Fibroblast of mammary gland (primary cell): ENCODE data around the gene DSCAML1.

ENCODE experiments used
- DNase-seq: peaks from one replicate; pipeline ENCODE4 v3.0.0-alpha.2; 2010; ENCODE audit warnings: low read depth
- H3K4me3 ChIP-seq: 2 replicates; pipeline ENCODE4 v1.5.1; 2011; ENCODE audit warnings: low read depth, mild to moderate bottlenecking, low read length, moderate library complexity; ENCODE audit not compliant: control insufficient read depth
- TF ChIP-seq, protein P1 (sequence below): conservative IDR thresholded peaks from 2 replicates; pipeline ENCODE4 v1.5.1; 2011; ENCODE audit warnings: low read depth, low read length, inconsistent platforms; ENCODE audit not compliant: control insufficient read depth, insufficient read depth

Gene DSCAML1

DNA sequence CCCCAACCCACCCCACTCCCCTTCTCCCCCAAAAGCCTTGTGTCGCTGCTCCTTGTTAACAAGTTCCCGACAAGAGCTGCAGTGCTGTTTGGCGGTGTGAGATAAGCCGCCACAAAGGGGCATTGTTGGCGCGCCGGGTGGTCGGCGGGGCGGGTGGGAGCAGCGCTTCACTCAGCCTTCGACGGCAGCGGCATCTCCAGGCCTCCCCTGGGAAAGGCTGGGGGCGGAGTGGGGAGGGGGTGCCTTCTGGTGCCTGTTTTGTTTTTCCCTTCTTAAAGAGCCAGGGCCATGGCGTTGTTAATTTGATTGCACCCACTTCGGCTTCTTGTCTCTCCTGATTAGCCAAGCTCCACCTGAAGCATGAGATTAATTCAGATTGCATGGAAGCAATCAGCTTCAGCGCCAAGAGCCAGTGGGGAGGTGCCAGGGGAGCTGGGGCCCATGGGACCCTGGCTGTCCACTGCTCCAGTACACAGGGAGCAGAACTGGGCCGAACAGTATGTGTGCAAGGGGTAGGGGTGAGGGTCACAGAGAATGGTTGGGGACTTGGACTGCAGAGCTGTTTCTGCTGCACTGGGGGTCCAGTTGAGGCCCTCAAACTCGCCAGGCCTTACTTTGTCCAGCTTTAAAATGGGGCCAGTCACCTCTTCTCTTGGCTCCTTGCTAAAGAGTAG is 304.3 kb downstream of the DSCAML1 start:
- DNase-seq: no peak
- no peak overlapping the region for H3K4me3 ChIP-seq
- TF ChIP-seq, protein P1, sequence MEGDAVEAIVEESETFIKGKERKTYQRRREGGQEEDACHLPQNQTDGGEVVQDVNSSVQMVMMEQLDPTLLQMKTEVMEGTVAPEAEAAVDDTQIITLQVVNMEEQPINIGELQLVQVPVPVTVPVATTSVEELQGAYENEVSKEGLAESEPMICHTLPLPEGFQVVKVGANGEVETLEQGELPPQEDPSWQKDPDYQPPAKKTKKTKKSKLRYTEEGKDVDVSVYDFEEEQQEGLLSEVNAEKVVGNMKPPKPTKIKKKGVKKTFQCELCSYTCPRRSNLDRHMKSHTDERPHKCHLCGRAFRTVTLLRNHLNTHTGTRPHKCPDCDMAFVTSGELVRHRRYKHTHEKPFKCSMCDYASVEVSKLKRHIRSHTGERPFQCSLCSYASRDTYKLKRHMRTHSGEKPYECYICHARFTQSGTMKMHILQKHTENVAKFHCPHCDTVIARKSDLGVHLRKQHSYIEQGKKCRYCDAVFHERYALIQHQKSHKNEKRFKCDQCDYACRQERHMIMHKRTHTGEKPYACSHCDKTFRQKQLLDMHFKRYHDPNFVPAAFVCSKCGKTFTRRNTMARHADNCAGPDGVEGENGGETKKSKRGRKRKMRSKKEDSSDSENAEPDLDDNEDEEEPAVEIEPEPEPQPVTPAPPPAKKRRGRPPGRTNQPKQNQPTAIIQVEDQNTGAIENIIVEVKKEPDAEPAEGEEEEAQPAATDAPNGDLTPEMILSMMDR: no peak

DNA sequence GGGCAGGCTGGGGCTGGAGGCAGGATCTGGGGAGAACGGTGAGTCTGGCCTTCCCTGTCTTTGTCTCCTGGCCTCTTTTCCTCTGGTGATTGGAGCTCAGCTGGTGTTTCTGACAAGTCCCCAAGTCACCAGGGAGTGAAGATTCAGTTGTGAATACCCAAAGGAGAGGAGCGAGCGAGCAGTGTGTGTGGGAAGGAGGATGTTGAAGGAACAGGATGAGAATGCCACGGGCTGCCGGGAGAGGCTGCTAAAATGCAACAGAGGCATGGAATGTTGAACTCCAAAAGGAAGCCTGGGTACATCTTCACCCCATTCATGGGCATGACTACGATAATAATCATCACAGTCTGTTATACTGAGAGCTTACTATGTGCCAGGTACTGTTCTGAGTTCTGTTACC is 306.1 kb downstream of the DSCAML1 start:
- no peak for DNase-seq
- H3K4me3 ChIP-seq: no peak overlapping the region
- TF ChIP-seq, protein P1: no peak

DNA sequence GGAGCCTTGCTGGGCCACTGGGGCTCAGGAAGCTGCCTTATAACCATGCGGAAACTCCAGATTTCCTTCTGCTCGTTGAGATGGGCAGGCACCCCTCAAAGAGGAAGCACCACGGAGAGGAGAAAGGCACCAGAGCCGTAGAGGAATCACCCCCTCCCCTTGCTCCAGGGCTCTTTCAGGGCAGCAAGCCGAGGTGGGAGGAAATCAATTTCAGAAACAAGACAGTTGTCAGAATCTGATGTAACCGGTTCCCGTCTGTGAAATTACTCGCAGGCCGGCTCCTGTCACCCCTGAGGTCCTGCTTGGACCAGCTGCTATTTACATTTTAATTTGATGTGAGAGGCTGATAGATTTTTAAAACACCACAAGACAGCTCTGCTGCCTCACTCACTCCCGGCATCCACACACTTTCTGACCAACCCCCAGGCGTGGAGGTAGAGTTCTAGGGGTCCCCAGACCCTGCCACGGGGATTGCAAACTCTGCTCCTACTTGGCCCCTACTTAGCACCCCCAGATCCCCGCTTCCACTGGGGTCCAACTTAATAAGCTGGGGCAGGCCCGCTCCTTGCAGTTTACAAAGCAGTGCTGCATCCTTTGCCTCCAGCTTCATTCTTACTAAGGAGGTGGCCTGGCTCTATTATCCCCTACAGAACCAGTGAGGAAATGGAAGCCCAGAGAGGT is 306.9 kb downstream of the DSCAML1 start:
- no peak for DNase-seq

DNA sequence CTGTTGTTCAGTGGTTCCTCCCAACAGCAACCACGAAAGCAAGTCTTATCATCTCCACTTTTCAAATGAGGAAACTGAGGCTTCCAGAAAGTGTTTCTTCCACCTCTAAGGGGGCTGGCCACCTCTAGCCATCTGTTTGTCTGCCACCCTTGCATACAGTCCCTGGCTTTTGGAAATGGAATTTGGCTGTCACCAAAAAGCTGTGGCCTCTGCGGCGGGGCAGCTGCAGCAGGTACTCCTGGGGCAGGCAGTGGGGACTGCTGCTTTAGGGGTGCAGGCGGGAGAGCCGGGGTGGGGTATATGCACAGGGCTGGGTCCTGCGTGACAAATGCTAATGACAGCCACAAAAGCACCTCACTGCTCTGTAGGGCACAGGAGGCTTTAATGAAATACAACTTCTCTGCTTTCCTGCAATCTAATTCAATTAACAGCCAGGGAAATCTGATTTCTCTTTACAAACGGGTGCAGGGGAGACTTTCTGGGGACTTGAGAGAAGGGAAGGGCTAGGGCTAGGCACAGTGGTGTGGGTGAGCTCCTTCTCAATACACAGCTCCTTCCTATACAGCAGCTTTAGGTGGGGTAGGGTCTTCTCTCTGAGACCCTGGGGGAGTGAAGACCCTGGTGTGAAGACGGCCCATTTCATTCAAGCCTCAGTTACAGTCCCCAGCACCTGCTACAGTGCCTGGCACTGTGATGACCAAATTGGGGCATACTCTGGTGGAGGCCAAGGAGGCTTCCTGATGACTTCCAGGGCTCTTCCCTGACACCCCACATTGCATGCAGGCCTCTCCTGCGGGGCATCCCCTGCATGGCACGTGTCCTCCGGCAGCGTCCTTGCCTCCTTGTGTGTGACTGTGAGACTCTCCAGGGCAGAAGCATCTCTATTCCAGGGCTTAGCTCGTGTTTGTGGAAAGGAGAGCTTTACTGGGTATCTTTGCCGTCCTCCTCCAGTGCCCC is 307.7 kb downstream of the DSCAML1 start:
- TF ChIP-seq, protein P1: no peak
- no peak overlapping the region for H3K4me3 ChIP-seq
- DNase-seq: no peak

More for the DNA sequence above, 306.9 kb downstream of the DSCAML1 start:
- TF ChIP-seq, protein P1: no peak
- H3K4me3 ChIP-seq: no peak overlapping the region

DNA sequence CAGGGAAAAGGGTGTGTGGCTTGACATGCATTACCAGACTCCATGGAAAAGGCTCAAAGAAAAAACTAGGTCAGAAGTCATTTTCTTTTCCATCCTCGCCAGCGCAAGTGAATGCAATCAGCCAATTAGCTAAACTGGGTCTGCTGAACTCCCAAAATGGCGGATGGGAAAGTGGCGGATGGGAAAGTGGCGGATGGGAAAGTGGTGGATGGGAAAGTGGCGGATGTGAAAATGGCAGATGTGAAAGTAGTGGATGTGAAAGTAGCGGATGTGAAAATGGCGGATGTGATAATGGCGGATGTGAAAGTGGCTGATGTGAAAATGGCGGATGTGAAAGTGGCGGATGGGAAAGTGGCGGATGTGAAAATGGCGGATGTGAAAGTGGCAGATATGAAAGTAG is 311.0 kb downstream of the DSCAML1 start:
- no peak for DNase-seq
- TF ChIP-seq, protein P1: no peak
- no peak overlapping the region for H3K4me3 ChIP-seq

DNA sequence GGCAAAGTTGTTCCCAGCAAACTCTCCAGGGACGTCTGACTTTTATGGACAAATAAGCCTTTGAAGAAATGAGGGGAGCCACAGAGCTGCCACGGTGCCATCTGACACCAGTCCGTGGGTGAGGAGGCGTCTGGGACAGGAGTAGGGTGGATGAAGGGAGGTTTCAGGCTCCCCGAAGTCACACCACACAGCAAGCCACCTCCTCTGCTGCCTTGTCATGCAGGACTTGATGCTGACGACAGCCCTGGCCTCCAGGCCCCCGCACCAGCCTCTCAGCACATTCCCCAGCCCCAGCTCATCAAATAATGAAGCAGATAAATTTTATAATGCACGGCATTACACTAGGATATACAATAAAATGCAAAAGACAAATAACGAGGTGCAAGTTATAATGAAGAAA is 312.9 kb downstream of the DSCAML1 start:
- H3K4me3 ChIP-seq: no peak overlapping the region
- DNase-seq: no peak
- TF ChIP-seq, protein P1: no peak
